HG03280 (cell line): Measurements from ENCODE around the gene BTBD2.

Experiments used
- ATAC-seq: cut with Tn5 transposase; IDR thresholded peaks from one replicate; pipeline ENCODE4 v1.9.1; 2021; ENCODE audit warnings: mild to moderate bottlenecking, moderate library complexity; ENCODE audit not compliant: unreplicated experiment

BTBD2 gene

GRCh38 chr19:1968279-1969175 lies 47.0 kb downstream of the BTBD2 start:
- ATAC-seq = no peak

DNA sequence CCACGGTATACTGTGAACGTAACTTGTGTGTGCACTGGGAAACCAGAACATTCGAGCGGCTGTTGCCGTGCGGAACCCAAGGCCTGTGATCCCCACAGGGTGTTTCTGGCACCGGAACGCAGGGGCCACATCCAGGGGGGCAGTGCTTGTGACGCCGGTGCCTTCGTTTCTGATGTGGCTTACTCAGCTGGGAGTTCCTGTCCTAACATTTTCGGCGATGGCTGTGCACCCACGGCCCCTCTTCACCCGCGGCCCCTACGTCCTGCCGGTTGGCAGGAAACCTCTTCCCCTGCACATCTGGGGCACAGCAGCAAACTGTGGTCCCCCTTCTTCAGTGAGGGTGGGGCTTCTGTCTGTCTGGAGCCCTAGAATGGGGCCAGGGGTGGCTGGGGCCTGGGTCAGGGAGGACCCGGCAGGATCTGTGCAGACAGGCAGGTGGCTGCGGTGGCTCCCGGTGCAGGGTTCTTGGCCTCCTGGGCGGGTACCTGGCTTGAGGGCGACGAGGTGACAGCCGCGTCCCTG lies 48.4 kb downstream of the BTBD2 start:
- ATAC-seq = no peak

DNA sequence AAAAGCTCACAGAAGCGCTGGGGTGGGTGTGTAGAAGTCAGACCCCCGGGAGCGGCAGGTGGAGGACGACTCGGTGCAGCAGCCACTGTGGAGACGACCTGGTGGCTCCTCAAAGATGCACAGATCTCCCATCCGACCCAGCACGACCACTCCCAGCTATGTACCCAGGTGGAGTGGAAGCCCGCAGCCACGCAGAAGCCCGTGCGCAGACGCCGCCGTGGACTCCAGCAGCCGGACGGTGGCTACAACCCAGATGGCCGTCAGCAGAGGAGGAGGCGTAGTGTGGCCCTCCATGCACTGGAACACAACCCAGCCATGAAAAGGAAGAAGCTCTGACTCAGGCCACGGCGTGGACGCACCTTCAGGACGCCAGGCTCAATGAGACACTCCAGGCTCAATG lies 52.8 kb downstream of the BTBD2 start:
- ATAC-seq = no peak

DNA sequence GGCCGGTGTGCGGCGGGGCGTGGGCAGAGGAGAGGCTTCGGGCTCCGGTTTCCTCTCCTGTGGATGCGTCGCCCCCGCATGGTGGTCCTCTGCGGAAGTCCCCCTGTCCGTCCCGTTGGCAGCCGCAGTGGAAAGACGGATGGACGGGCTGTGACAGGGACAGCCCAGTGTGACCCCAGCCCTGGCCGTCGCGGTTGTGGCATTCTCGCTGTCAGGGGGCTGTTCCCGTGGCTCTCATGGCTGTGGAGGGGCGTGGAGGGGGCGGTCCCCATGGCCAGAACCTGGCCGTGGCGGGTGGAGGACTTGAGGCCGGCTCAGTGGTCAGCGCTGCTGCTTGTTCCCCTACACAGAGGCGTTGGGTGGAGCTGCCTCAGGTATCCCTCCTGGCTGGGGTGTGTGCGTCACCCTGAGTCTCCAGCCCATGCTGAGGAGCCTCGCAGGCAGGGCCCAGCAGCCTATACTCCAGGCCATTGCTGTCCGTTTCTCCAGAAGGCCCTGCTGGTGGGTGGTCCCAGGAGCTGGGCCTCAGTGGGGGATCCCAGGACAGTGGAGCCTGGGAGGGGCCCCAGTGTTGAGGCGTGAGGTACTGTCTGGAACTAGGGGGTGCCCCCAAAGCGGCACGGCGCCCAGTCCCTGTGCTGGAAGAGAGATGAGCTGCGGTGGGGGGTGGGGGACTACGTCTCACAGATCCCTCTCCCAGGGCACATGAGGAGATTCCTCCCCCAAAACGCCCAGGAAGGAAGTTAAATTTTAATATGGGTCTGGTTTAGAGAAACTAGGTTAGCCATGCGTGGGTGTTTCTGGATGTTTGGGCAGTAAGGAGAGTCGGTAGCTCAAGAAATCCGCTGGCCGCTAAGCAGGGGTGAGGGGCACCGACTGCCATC lies 54.3 kb downstream of the BTBD2 start:
- ATAC-seq = no peak

GRCh38 chr19:1959928-1960589 lies 55.5 kb downstream of the BTBD2 start:
- ATAC-seq = no peak

DNA sequence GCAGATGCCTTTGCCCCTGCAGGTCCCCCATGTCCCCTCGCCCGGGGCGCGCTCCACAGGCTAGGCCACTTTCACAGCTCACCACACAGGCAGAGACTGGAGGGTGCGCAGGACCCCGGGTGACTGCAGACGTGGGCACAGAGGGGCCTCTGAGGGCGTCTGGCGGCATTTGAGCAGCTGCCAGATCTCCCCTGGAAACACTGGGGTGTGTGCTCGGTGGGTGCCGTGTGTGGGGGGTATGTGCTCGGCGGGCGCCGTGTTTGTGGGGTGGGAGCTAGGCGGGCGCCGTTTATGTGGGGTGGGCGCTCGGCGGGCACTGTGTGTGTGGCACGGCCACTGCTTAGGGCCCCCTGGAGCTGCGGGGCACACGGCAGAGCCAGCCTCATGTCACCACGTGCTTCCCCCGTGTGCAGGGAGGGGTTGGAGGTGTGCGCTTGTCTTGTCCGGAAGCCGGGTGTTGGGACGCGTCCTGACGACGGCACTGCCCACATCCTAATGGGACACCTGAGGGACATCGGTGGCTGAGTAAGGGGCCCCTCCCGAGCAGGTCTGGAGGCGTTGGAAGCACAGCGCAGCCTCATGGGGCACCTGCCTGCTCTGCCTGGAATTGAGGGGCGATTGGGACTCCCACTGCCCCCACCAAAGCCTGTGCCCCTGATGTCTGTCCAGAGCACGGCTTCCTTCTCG lies 57.8 kb downstream of the BTBD2 start:
- ATAC-seq = no peak

GRCh38 chr19:1956868-1957492 lies 58.5 kb downstream of the BTBD2 start:
- ATAC-seq = no peak

DNA sequence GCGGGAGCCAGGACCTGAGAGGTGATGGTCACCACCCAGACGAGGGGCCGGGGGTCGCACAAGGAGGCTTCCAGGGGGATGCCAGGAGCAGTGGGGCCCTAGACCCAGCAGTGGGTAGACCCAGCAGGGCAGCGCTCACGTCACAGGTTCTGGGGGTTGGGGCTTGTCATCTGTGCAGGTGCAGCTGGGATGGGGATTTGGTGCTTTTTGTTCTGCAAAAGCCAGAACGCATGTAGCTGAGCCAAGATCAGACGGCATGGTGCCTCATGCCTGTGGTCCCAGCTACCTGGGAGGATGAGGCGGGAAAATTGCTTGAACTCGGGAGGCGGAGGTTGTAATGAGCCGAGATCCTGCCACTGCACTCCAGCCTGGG lies 59.4 kb downstream of the BTBD2 start:
- no peak for ATAC-seq

DNA sequence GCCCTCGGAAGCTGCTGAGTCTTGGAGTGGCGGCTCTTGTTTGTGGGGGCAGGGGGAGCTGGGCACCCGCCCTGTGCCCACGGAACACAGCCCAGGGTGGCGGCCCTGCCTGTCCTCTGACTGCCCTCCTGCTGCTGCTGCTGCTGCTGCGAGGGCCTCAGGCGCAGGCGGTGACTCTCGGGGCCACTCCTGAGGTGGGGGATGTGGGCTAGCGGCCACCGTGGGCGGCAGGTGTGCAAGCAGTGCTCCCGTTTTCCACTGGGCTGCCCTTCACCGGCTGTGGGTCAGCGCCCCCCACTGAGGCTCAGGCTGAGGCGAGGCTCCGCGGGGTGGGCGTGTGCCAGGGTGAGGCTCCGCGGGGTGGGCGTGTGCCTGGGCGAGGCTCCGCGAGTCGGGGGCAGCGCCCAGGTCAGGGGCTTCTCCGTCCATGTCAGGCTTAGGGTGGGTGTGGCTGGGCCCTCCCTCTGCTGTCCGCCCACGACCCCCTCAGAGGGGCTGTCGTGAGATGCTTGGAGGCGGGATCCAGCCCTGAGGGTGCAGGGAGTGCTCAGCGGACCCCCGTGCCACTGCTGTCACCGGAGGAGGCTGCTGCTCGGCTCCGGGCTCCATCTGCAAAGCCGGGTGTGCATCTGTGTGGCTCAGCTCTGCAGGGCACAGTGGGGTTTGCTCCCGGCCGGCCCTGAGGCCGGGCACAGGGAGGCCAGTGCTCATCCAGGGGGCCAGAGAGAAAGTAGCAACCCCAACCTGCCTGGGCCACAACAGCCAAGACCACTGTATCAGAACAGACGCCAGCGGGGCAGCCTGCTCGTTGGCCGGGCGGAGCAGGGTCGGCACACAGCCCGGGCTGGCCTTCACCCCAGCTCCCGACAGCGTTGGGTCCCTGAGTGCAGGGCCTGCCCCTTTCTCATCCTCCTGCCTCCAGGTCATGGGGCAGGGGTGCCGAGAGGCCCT lies 60.1 kb downstream of the BTBD2 start:
- no peak for ATAC-seq

- ATAC-seq = no peak
These were observed 61.0 kb downstream of the BTBD2 start for GRCh38 chr19:1954532-1954933.

- ATAC-seq = no peak
These were observed 61.9 kb downstream of the BTBD2 start for GRCh38 chr19:1953441-1954094.

DNA sequence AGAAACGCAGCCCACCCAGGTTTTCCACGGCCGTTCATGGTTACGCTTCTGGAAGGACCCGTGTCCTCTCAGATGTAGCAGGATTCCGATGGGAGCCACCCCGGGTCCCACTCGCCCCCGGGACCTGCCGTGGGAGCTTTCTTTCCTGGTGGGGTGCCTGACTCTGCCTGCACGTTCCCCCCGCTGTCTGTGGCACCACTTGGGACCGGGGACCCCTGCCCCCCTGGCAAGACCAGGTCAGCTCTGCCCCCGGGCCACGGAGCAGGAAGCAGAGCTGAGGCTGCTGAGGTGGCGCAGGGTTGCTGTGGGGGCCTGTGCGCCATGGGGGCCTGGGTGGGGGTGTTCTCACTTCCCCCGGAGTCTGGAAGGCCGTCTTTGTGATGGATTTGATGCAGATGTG lies 62.5 kb downstream of the BTBD2 start:
- ATAC-seq = no peak

- ATAC-seq = no peak
These were observed 62.9 kb downstream of the BTBD2 start for GRCh38 chr19:1952635-1953034.

DNA sequence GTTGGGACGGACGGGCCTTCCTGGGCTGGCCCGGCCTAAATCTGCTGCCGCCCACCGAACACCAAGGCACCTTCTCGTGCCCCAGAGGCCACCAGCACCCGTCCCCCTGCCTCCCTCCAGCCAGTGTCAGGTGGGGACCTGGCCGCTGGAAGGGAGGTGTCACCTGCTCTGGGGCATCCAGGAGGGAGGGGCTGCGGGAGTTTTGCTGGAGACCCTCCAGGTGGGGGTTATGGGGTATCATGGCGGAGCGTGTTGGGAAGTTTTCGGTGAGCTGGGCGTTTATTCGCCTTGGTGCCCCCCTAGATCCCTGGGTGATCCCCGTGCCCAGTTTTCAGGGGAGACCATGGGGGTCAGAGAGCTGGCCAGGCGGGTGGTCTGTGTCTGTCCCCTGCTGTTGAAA lies 64.9 kb downstream of the BTBD2 start:
- ATAC-seq = no peak

- ATAC-seq = no peak
These were observed 66.0 kb downstream of the BTBD2 start for GRCh38 chr19:1949304-1950101.

GRCh38 chr19:1947651-1948209 lies 67.8 kb downstream of the BTBD2 start:
- ATAC-seq = no peak

GRCh38 chr19:1945899-1946298 lies 69.6 kb downstream of the BTBD2 start:
- no peak for ATAC-seq
